ENCODE results near the gene PCTP. TPM values are rescaled to one million over a fixed set of nuclear protein-coding genes. Genes with fewer than 3 reads are reported as not detected.
A peak's percentile ranks its signal among the peaks of the same experiment; 100 is the strongest.

Gene PCTP
- total and polyA plus RNA-seq, 9 of the 15 experiments (the other 6 are each of a cell fraction or from before 2014, with no cell fraction given) = 10.9 to 62.3 (median 41.2) TPM

- TF ChIP-seq REST (IDR thresholded peaks at IDR 0.05; ENCODE audit: borderline replicate concordance) = peak; percentile 87
- no peak for TF ChIP-seq REST (CRISPR knock-in tag; IDR thresholded peaks at IDR 0.05; ENCODE audit: low read depth)
- TF ChIP-seq HDAC8 (tag; IDR thresholded peaks at IDR 0.05) = no peak
- TF ChIP-seq ARID2 (IDR thresholded peaks at IDR 0.05) = peak; percentile 52; the same call in 1 of the 2 replicates
- no peak for TF ChIP-seq CREB1 (IDR thresholded peaks at IDR 0.05)
- TF ChIP-seq CREB1 (CRISPR knock-in tag; IDR thresholded peaks at IDR 0.05) = no peak
- peak; percentile 36 to 81 (median 56); a peak in 4 of 6 replicates for TF ChIP-seq CTCF (IDR thresholded peaks at IDR 0.05 in 2 of 3, conservative IDR thresholded peaks at IDR 0.05 in 1 of 3; ENCODE audit: insufficient read depth in 2 of 3, low read depth in 1 of 3, low read length in 3 of 3)
- no peak for TF ChIP-seq SNRNP70 (optimal IDR thresholded peaks at IDR 0.05; ENCODE audit: low read depth, low read length)
- no peak for TF ChIP-seq IRF1 (CRISPR knock-in tag; IDR thresholded peaks at IDR 0.05; ENCODE audit: borderline replicate concordance)
- TF ChIP-seq NR2F6 (CRISPR knock-in tag; IDR thresholded peaks at IDR 0.05) = no peak
- no peak for TF ChIP-seq ZNF280B (CRISPR knock-in tag; IDR thresholded peaks at IDR 0.05)
- no peak for TF ChIP-seq NFXL1 (CRISPR knock-in tag; IDR thresholded peaks at IDR 0.05)
- no peak for TF ChIP-seq BCL6 (CRISPR knock-in tag; IDR thresholded peaks at IDR 0.05)
- peak; percentile 75 for TF ChIP-seq SMC3 (conservative IDR thresholded peaks at IDR 0.05; ENCODE audit: insufficient read depth, low read depth, low read length)
These were observed 19.5 kb downstream of the PCTP start (continued) for GRCh38 chr17:55770196-55770870.
